GM18907 (cell line): ENCODE results near the gene KAT8.
A peak's percentile ranks its signal among the peaks of the same experiment; 100 is the strongest.
"Not testable (repeated sequence)": the region's sequence is repeated elsewhere in the genome, so short reads cannot be mapped to it uniquely, and the experiment has no call there.

Source experiments
- ATAC-seq: cut with Tn5 transposase; IDR thresholded peaks from one replicate; pipeline ENCODE4 v1.9.1; 2021; ENCODE audit warnings: mild to moderate bottlenecking, moderate library complexity; ENCODE audit not compliant: unreplicated experiment

The KAT8 gene

DNA sequence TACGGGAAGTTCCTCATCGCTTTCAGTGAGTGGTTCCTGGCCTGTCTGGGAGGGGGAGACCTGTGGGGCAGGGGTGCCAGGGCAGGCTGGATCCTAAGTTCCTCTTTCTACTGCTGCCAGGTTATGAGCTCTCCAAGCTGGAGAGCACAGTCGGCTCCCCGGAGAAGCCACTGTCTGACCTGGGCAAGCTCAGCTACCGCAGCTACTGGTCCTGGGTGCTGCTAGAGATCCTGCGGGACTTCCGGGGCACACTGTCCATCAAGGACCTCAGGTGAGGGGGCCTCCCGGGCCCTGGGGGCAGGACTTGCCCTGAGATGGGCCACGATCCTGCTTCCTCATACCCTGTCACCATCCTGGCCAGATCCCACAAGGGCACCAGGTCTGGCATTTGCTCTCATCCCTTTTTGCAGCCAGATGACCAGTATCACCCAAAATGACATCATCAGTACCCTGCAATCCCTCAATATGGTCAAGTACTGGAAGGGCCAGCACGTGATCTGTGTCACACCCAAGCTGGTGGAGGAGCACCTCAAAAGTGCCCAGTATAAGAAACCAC lies 12.9 kb downstream of the KAT8 start:
- ATAC-seq, result no peak

DNA sequence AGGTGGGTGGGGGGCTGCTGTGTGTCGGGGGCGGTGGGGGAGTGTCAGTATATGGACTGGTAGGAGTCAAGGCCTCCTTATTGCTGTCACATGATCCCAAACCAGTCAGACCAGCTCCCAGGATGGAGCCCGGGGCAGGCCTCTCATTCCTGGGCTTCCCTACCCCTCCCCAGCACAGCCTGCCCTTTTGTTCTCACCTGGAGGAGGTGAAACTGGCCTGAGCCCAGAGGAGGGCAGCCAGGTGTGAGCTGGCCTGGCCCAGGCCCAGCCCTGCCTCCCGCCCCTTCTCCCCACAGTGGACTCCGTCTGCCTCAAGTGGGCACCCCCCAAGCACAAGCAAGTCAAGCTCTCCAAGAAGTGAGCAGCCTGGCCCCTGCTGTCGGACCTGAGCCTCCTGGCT lies 13.4 kb downstream of the KAT8 start:
- ATAC-seq, result no peak

DNA sequence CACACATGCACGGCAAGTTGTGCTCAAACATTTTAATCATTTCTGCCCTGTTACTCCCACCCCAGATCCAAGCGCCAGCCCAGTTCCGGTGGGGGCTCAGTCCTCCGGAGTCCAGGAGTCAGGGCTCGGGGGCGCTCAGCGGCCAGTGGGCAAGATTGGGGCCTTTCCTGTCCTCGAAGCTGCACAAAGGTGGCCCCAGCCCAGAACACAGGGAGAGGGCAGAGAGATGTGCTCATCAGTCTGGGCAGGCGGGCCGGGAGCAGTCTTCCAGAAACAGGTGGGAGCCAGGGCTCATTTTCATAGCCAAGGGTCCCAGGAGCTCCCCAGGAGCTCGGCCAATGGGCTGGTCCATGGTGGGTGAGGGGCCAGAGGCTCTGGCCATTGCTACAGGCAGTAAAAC lies 14.0 kb downstream of the KAT8 start:
- ATAC-seq, result no peak

GRCh38 chr16:31131841-31132271 lies 14.4 kb downstream of the KAT8 start:
- no peak for ATAC-seq

DNA sequence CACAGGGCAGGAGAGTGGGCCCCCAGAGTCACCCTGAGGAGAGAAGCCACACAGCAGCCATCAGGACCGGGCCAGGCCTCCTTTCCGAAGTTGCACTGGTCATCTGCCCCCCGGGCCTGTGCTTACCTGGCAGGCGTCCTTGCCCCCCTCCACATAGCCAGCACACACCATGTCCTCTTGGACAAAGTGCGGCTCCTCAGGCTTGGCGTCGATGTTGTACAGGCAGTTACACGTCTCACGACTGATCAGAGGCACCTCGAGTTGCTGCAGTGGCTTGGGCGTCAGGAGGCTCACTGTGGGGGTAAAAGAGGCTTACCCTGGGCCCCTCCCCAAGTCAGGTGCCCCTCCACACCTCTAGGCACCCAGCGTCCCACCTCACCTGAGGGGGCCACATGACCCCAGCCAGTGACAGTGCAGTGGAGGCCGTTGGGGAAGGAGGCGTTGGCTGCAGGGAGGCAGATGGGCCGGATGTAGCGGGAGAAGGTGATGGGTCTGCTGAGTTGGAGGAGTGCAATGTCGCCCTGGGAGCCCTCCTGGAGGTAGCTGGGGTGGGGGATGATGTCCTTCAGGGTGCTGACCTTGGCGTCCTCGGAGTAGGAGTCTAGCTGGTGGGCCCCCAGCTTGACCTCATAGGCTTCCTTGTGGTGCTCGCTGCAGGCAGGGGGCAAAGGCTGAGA lies 15.0 kb downstream of the KAT8 start:
- no peak for ATAC-seq

- ATAC-seq, result no peak
Observed at GRCh38 chr16:31133046-31133501, 15.6 kb downstream of the KAT8 start.

- ATAC-seq, result no peak
Observed at GRCh38 chr16:31134091-31134571, 16.7 kb downstream of the KAT8 start.

DNA sequence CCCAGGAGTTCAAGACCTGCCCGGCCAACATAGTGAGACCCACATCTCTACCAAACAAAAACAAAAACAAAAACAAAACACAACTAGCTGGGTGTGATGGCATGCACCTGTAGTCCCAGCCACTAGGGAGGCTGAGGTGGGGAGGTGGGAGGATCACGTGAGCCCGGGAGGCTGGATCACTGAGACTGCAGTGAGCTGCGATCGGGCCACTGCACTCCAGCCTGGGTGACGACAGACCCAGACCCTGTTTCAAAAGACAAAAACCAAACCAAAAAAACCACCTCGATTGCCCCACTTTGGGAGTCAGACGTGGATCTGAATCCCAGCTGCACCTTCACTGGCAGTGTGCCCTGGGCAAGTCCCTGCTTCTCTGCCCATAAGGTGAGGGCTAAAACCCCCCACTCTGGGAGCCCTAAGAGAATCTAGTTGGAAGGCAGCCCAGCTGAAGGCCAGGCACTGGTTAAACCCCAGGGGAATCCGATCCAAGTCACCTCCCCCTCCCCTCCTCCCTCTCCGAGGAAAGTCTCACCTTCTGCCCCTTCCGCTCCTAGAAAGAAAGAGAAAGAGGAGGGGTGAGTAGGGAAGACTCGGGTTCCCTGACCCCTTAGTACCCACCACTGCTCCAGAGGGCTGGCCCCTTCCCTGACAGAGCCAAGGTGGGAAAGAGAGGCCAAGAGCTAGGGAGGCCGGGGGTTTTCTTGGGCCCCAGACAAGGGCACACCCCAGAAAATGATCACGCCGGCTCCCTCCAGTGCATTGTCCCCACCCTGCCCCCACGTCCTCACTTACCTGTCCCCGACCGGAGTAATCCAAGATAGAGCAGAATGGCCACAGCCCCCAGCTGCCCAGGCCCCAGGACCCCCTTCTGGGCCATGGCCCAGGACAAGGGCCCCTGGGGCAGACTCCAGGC lies 17.4 kb downstream of the KAT8 start:
- ATAC-seq, result no peak

- ATAC-seq, result no peak
Observed at GRCh38 chr16:31135535-31136286, 18.2 kb downstream of the KAT8 start, which contains the start of gene PRSS8. PRSS8 (minus strand) TSS chr16:31135727; CDS start chr16:31135498, 229 bp downstream.

GRCh38 chr16:31136287-31136662 lies 18.8 kb downstream of the KAT8 start:
- no peak for ATAC-seq

DNA sequence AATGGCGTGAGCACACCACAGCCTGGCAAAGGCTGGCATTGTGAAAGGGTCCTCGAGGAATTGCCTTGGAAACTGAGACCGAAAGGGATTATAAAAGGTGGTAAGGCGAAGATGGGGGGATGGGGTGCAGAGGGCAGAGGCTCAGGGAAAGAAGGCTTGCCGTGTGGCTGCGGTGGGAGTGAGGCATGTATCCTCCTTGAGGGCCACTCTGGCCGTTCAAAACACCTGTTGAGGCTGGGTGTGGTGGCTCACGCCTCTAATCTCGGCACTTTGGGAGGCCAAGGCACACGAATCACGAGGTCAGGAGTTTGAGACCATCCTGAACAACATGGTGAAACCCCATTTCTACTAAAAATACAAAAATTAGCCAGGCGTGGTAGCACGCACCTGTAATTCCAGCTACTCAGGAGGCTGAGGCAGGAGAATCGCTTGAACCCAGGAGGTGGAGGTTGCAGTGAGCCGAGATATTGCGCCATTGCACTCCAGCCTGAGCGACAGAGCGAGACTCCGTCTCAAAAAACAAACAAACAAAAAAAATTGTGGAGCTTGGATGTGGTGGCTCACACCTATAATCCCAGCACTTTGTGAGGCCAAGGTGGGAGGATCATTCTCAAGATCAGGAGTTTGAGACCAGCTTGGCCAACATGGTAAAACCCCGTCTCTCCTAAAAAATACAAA lies 19.5 kb downstream of the KAT8 start:
- ATAC-seq, result not testable (repeated sequence)

GRCh38 chr16:31138621-31139578 lies 21.4 kb downstream of the KAT8 start:
- ATAC-seq, result no peak

- ATAC-seq, result not testable (repeated sequence)
Observed at GRCh38 chr16:31141071-31141469, 23.6 kb downstream of the KAT8 start.

DNA sequence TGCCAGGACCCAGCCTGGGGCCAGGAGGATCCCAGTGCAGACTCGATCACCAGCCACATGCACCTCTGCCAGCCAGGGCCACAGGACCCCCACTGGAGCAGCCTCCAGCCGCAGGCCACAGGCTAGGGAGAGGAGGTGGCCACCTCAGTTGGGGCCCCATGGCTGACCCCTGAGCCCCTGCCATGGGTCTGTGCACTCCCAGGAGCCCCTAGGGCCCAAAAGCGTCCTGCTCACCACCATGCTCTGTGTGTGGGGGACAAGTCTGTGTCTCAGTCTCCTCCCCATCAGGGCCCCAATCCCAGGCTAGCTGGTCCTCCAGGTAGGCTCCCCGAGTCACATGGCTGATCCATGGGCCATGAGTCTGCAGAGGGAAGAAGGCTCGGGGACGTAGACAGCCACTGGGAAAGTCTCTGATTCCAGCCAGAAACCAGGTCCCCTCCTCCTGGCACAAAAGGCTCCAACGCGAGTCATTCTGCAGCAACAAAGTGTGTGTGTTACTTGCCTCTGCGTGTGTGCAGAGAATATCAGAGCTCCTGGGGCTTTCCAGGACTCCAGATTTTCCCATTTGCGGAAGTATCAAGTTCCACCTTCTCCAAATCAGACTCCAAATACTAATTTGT lies 24.1 kb downstream of the KAT8 start:
- ATAC-seq, result peak; percentile 18

- peak; percentile 83 for ATAC-seq
Observed at GRCh38 chr16:31142109-31143010, 24.9 kb downstream of the KAT8 start.

- no peak for ATAC-seq
Observed at GRCh38 chr16:31143011-31143693, 25.7 kb downstream of the KAT8 start.

DNA sequence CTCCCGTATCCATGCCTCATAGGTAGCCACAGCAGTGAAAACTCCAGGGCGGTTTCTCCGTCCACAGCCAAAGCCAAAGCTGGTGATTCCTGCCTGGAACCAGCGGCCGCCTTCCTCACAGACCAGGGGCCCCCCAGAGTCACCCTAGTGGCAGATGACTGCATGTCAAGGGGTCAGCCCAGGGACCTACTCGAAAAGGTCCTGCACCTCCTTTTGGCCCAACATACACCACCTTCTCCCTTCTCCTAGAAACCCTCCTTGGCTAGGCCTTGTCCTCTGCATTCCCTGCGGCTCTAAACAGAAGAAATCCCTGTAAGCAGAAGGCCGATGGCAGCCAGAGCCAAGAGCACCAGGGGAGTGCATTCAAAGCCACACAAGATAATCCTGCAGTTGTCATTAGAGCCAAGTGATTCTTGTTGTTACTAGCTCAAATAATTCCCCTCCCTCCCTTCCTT lies 26.3 kb downstream of the KAT8 start:
- ATAC-seq, result no peak
